HG03066 (cell line): Measurements from ENCODE around the gene TMEM54.

Experiments
- ATAC-seq: cut with Tn5 transposase; IDR thresholded peaks from one replicate; pipeline ENCODE4 v1.9.1; 2021; ENCODE audit warnings: low read depth; ENCODE audit not compliant: unreplicated experiment

Gene TMEM54

DNA sequence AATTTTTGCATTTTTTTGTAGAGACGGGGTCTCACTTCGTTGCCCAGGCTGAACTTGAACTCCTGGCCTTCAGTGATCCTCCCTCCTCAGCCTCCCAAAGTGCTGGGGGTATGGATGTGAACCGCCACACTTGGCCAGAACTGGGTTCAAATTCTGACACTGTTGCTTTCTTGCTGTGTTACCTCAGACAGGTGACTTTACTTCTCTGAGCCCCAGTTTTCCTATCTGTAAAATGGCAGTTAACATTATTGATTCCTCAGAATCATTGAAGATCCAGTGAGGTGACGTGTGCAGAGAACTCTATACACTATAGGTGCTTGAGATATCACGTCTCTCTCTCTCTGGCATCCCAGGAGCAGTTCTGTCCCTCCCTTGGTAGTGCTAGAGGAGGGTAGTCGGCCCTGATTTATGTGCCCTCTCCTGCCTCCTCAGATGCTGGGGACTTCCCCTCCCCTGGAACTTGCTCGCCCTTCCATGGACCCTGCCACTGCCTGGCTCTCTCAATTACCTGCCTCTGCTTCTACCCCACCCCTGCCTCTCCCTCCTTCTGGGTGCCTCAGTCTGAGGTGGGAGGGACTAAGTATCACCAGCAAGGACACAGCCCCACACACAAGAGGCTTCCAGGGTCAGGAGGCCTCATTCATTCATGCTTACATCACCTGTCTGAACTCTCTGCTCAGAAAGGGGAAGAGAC is 17.7 kb downstream of the TMEM54 start:
- ATAC-seq, result no peak

DNA sequence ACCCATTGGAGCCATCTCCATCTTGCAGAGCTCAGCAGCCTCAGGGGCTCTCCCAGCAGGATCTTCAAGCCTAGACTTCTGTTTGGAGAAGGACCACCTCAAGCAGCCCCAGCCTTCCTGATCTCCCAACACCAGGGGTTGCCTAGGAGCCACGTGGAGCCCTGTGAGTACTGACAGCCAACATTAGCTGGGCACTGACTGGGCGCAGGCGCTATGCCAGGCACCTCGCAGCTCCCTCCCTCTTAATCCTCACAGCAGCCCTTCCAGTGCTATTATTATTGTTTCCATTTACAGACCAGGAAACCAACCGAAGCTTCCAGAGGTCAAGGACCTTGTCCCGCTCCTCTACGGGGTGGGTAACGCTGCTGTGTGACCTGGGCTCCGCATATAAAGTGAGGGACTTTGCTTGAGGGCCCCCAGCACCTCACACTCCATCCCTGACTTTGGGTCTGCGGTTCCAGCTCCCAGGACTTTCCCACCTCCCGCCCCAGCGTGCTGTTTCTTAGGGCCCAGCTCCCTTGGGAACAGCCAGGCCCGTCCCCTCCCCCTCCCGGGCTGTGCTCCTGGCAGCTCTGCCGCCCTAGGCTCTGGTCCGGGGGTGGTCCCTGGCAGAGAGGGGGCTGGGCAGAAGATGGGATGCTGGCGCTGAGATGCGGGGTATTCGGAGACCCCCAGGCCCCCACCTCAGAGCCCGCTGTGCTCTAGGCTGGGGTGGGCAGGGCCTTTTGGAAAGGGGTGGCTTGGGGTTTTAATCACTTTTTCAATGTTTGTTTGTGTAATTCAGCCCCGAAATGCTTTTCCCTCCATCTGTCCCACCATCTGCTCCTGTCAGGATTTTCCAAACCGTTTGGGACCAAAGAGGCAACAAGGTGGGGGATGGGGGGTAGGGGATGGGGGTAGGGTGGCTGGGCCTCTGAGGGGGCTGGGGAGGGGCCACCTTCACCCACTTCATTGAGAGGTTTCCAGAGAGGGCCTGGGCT is 19.0 kb downstream of the TMEM54 start:
- no peak for ATAC-seq

DNA sequence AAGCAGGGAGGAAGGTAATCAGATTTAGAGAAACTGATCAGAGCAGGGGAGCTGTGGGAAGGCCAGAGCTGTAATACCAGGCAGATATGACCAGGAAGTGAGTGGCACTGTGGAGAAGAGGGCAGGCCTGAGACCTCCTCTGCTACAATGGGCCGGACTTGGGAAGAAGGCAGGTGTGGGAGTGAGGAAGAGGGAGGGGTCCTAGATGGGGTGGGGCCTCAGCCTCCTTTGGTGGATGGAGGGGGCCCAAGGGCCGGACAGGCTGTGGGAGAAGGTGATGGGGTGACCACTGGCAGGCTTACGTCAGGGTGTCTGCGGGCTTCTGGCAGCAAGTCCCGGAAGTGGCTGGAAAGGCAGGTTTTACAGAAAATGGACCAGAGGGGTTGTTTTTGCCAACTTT is 19.9 kb downstream of the TMEM54 start:
- no peak for ATAC-seq

DNA sequence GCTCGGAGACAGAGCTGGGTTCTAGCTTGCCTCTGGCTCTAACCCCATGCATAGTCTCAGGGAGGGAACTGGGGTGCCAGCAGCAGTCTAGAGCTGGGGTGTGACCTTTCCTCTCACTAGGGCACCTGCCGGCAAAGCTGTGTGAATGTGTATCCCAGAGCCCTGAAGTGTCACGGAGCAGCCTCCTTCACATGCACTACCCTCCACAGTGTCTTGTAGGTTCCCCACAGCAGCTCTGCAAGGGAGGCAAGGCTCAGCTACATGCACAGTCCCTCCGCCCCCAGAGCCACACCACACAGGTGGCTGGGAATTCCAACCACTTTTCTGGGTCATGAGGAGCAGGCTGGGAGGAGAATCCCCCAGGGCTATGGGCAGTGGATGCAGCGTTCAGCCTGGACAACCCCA is 22.6 kb downstream of the TMEM54 start:
- ATAC-seq, result no peak

DNA sequence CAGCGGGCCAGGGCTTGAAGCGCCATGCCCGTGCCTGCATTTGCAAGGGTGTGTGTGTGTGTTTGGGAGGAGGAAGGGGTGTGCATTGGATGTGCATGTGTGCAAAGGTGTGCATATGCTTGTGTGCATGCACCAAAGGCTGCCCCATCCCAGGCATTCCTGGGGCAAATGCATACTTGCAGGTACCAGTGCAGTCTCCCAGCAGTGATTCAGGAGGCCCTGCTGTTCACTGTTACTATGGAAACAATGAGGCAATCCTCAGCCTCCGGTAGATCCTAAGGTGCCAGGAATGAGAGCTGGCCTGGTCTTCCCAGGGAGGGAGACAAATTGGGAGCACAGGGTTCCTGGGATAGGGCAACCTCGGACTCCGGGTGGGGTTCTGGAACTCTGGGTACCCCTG is 23.0 kb downstream of the TMEM54 start:
- ATAC-seq, result no peak

DNA sequence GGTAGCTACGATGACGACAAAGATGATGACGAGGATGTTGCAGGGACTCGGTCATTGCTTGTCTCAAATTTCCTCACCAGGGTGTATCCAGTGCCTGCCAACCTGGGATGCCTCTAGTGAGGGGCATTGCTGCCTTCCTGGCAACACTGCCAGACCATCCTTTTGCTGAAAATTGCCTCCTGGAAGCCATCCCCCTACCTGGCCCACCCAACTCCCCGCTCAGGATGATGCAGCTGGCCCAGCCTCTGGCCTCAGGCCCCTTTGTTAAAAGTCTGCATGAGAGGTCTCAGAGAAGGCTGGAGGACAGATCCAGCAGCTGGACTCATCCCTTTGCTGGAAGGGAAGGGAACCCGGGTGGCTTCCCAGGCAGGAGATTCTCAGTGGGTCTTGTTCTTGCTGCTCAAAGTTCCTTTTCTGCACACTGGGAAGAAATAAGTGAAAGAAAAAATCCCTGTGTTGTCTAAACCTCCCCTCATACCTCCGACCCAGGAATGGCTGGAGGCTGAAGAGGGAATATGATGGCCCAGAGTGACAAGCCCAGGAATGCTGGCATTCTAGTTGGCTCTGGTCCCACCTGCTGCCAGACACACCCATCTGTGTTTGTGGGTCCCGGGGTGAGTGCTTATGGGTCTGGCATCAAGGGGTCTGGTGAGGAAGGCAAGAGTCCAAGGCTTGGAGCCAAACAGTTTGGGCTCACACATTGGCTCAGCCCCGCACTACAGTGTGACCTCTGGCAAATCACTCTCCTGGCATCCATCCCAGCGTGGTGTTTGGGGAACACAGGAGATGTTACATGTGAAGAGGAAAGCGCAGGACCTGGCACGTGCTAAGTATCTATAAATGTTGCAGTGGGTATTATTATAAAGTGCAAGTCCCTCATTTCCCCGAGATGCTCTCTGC is 23.7 kb downstream of the TMEM54 start:
- ATAC-seq, result no peak

DNA sequence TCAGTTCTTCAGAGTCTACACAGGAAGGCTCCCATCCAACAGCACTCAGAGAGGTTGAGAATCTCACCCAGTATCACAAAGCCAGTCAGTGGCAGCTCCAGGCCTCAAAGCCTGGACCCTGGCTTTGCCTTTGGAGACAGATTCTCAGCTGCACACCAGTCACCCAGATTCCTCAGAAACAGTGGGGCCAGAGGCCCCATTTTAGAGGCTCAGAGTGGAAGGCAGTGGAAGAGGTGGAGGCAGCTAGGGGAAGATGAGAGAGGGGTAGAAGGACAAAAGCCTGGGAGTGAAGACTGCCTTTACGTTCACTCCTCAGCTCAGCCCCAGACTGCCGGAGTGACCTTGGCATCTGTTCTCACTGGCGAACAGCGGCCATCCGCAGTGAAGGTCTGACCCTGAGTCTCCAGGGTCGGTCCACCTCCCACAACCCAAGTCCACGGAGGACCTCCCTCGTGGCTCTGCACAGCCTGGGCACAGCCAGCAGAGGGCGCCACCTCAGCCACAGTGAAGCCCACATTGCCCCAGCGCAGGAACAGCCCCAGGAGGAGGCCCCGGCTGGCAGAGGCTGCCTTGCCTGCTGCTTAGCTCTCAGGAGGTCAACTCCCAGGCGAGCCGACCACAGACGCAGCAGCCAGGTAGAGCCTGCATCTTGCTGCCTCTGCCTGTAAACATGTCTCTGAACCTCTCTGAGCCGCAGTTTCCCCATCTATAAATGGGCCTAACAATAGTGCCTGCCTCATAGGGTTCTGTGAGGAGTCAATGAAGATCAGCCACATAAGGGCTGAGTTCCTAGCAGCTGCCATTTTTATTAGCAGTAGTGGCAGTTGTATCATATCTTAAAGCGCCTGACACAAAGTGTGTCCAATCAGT is 24.6 kb downstream of the TMEM54 start:
- ATAC-seq, result no peak

DNA sequence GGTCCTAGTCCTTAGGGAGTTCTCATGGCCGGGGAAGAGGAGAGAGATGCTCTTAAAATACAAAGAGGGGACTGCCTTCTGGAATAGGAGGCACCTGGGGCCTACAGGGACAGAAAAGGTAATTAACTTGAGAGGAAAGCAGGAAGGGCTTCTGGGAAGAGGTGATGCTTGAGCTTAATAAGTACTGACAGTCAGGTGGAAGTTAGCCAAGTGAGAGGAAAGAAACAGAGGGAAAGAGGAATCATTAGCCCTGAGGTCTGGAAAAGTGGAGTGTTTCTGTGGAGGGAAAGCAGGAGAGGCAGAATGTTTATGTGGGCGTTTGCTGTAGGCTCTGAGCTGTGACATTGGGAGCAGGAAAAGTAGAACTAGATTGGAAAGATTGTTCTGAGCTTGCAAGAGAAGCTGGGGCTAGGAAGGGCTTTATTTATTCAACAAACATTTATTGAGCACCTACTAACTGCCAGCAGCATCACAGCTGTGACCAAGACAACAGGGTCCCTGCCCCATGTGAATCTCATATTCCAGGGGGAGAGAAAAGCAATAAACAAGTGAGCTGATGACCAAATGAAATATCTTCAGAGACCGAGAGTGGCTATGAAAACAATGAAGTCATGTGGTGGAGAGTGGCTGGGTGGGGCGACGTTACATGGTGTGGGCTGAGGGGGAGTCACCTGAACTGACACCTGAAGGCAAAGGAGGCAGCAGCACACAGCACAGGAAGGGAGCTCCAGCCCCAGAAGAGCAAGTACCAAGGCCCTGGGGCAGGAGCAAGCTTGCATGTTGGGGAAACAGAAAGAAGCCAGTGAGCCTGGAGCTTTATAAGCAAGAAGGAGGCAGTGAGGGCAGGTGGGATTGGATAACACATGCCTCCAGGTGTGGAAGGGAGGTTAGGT is 26.1 kb downstream of the TMEM54 start:
- no peak for ATAC-seq

DNA sequence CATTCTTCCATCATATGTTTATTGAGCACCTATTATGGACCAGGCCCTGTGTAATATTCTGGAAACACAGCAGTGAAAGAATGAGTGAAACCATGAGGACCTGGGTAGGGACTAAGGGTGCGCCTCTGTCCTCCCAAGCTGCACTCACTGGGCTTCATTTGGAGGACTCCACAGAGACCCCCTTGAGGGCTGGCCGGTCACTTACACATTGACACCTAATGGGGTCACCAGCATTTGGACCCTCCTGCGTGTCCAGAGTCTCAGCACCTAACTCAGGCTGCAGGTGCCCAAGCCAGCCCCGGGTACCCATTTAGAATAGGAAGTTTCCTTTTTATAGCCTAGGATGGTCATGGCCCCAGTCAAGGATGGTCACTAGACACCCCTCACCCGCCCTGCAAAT is 27.7 kb downstream of the TMEM54 start:
- no peak for ATAC-seq

DNA sequence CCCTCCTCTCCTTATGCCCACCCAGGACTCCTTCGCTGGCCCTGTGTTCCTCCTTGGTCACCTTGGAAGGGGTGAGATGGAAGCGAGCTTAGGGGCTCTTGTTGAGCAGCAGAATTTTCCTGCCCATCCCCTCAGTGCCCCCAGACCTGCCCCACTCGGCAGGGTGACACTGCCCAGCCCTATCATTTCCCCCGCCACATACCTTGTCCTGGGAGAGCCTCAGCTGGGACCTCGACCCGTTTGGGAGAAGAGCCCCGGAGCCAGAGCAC is 29.1 kb downstream of the TMEM54 start:
- no peak for ATAC-seq

DNA sequence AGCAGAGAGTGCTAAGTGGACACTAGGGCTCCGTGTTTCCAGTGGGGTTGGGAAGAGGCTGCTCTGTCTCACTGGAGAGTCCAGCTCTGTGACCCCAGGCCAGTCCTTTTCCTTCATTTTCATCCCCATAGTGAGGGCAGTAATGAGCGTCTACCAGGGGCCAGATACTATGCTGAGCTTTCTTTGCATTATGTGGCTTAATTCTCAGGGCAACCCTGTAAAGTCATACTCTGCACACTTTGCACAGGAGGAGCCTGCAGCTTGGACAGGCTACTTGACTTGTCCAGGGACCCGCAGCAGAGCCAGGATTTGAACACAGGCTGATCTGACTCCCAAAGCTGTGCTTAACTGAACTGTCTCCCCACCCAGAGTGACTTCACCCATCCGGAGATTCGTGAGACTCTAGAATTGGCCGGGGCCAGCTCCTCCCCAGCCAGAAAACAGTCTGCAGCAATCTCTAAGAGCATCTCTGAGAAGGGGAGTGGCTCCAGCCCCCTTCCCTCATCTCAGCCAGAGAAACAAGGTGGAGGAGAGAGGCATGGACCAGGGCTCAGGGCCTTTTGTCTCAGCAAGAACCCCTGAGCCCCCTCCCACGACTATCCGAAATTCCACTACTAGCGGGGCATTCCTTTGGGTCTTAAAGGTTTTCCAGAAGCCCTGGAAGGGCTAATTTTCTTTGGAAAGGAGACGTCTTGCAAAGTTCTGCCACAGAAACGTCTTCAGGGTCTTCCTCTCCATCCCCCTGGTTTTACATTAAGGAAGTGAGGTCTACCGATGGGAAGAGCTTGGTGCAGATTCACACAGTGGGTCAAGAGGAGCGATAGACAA is 29.6 kb downstream of the TMEM54 start:
- no peak for ATAC-seq

DNA sequence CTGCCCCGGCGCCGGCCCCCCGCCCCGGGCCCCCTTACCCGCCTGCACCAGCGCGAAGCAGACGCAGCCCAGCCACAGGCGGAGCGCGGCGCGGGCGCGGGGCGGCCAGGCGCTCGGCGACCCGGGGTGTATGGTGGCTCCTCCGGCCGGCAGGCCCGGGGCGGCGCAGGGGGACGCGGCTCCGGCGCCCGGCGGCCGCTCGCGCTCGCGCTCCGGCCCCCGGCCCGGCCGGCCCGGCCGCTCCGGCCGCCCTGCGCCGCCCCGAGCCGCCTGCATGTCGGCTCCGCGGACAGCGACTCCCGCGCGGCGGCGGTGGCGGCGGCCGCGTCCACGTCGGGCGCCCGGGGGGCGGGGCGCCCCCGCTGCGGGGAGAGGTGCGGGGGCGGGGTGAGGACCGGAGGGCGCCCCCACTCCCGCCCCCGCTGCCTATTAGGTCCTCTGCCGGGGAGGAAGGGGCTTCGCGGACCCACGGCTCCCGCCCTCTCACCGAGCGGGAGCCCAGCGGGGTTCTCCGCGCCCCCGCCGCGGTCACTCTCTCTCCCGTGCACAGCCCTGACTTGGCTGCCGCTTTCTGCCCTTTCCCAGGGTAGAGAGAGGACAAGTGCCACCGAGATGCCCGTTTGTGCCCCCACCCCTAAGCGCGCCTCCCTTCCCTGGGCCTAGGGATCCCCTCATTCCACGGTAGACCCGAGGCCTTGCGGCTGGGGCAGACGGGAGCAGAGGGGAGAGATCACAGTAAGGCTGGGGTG is 30.4 kb downstream of the TMEM54 start, which contains the start of gene FNDC5:
FNDC5 (minus strand) TSS at position 298 of the 749 bp plus-strand sequence.
- no peak for ATAC-seq

DNA sequence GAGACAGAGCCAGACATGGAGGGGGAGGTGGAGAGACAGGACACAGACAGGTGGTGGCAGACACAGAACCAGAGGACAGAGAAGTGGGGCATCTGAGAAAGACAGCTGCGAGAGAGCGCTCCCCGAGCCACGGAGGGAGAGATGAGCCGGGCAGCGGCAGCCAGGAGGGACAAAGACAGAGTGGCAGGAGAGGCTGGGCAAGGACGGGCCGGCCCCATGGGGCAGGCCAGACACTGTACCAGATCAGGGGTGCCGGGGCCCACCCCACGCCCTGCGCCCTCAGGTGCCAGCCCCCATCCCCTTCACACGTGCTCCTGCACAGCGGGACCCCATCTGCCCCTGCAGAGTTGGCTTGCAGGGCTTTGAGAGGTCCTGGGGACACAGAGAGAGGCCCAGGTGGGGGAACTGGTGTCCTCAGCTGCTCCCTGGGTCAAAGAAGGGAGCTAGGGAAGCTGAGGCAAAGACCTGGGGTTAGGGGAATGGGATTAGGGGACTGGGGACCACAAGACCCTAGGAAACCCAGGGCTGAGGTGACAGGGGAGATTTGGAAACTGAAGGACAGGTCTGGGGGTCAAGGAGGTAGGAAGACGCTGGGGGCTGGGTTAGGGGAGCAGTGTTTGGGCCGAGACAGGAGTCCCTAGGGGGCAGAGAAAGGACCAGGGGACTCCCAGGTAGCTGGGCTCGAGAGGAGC is 31.1 kb downstream of the TMEM54 start:
- ATAC-seq, result no peak

DNA sequence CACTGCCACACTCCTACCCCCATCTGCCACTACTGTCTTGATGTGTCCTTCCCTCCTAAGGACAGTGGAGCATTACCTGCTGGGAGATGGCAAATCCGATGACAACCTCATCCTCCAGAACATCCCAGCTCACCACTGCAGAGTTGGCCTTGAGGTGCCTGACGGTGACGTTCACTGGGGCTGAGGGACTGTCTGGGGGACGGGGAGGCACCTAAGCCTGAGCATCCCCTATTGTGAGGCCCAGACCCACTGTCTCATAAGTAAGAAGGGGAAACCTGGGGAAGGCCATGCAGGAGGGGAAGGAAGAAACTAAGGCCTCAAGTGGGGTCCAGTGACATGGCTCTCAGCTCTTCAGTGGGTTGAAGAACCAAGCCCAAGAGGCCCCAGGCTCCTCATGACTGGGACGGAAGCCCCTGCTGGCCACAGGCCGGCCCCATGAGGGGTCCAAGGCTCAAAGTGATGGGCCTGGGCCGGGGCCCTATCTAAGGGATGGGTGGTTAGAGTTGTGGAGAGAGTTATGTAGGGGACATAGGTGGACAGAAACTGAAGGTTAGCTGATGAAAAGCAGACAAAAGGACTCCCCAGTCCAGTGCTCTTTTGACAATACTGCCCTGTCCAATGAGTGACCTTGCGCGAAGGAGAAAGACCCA is 32.3 kb downstream of the TMEM54 start:
- ATAC-seq, result no peak

DNA sequence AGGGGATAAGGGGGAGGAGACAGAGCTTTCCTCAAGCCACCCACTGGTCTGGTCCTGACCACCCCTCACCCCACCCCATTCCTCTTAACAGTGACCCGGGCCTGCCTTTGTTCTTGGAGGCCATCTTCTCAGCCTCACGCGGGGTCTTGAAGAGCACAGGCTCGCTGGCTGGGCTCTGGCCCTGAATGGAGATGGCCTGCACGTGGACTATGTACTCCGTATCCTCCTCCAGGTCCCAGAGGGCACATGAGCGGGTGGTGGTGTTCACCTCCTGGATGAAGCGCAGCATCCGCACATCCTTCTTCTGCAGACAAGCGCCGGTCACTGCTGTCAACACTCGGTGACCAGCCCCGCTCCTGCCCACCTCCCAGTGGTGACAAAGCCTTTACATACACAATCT is 33.1 kb downstream of the TMEM54 start:
- no peak for ATAC-seq

DNA sequence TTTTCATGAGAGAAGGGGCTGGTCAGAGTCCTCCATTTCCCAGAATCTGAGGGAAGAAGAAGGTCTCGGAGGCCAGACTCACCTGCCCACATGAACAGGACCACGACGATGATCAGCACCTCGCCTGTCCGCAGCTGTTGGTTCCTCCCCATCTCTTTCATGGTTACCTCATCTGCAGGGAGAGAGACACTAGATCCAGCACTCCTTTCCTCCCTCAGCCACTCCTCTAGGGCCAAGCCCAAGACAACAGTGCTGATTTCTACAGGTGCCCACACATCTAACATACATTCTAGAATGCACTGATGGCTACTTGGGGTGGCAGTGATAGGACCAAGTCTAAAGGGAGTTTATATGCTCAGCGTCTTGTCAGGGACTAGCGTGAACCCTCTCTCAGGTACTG is 33.5 kb downstream of the TMEM54 start:
- no peak for ATAC-seq
